Measurements from ENCODE around the gene PRDM15. TPM values are rescaled to one million over a fixed set of nuclear protein-coding genes. Genes with fewer than 3 reads are reported as not detected.

The PRDM15 gene
- total RNA-seq, 1 experiment from 2014 or later, result 11.2 TPM

GRCh38 chr21:41850085-41850484 is 29.1 kb downstream of the PRDM15 start:
- no TSS peak for BruUV-seq (replicated peaks)
- no peaks in the 10 kb centered on the region for H3K27me3 ChIP-seq (ENCODE audit: control insufficient read depth, insufficient read depth, low read length)
- intact Hi-C loops (cut with micrococcal nuclease; ENCODE audit: unreplicated experiment) (no loop called here), in situ Hi-C loops (cut with HindIII; ENCODE audit: low pct_unique_long_range_greater_than_20kb, low sequenced_read_pairs) (no loop called here)
- ChIA-PET CTCF (no interaction called here), POLR2A (no interaction called here)
- no peak for ATAC-seq
- no peaks in the 10 kb centered on the region; the same call in 1 of the 2 replicates for H3K36me3 ChIP-seq (ENCODE audit: control insufficient read depth, insufficient read depth, low read length)
- no peak overlapping the region for H3K4me3 ChIP-seq (ENCODE audit: low read depth in 2 of 2, low read length in 2 of 2)
- DNase-seq (ENCODE audit: low read depth, low spot score), result no peak
- no peaks in the 10 kb centered on the region for H3K9me3 ChIP-seq (ENCODE audit: control insufficient read depth, insufficient read depth, low read depth, low read length)
- H3K27ac ChIP-seq (ENCODE audit: low read length), result no peak overlapping the region
- H3K4me1 ChIP-seq (ENCODE audit: control insufficient read depth, insufficient read depth, low read length), result peaks cover 2% of the 10 kb centered on the region; the same call in 1 of the 2 replicates
- TF ChIP-seq, protein P1, sequence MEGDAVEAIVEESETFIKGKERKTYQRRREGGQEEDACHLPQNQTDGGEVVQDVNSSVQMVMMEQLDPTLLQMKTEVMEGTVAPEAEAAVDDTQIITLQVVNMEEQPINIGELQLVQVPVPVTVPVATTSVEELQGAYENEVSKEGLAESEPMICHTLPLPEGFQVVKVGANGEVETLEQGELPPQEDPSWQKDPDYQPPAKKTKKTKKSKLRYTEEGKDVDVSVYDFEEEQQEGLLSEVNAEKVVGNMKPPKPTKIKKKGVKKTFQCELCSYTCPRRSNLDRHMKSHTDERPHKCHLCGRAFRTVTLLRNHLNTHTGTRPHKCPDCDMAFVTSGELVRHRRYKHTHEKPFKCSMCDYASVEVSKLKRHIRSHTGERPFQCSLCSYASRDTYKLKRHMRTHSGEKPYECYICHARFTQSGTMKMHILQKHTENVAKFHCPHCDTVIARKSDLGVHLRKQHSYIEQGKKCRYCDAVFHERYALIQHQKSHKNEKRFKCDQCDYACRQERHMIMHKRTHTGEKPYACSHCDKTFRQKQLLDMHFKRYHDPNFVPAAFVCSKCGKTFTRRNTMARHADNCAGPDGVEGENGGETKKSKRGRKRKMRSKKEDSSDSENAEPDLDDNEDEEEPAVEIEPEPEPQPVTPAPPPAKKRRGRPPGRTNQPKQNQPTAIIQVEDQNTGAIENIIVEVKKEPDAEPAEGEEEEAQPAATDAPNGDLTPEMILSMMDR (IDR thresholded peaks at IDR 0.05), result no peak
- TF ChIP-seq SIN3A (IDR thresholded peaks at IDR 0.05; ENCODE audit: borderline replicate concordance, insufficient read depth, low read depth, low read length) (no peak), POLR2AphosphoS5 (IDR thresholded peaks at IDR 0.05; ENCODE audit: low read depth, low read length) (no peak), TCF7L2 (IDR thresholded peaks at IDR 0.05; ENCODE audit: low read depth, low read length) (no peak)
- TF ChIP-seq, protein P2, sequence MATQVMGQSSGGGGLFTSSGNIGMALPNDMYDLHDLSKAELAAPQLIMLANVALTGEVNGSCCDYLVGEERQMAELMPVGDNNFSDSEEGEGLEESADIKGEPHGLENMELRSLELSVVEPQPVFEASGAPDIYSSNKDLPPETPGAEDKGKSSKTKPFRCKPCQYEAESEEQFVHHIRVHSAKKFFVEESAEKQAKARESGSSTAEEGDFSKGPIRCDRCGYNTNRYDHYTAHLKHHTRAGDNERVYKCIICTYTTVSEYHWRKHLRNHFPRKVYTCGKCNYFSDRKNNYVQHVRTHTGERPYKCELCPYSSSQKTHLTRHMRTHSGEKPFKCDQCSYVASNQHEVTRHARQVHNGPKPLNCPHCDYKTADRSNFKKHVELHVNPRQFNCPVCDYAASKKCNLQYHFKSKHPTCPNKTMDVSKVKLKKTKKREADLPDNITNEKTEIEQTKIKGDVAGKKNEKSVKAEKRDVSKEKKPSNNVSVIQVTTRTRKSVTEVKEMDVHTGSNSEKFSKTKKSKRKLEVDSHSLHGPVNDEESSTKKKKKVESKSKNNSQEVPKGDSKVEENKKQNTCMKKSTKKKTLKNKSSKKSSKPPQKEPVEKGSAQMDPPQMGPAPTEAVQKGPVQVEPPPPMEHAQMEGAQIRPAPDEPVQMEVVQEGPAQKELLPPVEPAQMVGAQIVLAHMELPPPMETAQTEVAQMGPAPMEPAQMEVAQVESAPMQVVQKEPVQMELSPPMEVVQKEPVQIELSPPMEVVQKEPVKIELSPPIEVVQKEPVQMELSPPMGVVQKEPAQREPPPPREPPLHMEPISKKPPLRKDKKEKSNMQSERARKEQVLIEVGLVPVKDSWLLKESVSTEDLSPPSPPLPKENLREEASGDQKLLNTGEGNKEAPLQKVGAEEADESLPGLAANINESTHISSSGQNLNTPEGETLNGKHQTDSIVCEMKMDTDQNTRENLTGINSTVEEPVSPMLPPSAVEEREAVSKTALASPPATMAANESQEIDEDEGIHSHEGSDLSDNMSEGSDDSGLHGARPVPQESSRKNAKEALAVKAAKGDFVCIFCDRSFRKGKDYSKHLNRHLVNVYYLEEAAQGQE (IDR thresholded peaks at IDR 0.05; ENCODE audit: insufficient read depth in 1 of 2, low read depth in 2 of 2, low read length in 1 of 2), result no peak

DNA sequence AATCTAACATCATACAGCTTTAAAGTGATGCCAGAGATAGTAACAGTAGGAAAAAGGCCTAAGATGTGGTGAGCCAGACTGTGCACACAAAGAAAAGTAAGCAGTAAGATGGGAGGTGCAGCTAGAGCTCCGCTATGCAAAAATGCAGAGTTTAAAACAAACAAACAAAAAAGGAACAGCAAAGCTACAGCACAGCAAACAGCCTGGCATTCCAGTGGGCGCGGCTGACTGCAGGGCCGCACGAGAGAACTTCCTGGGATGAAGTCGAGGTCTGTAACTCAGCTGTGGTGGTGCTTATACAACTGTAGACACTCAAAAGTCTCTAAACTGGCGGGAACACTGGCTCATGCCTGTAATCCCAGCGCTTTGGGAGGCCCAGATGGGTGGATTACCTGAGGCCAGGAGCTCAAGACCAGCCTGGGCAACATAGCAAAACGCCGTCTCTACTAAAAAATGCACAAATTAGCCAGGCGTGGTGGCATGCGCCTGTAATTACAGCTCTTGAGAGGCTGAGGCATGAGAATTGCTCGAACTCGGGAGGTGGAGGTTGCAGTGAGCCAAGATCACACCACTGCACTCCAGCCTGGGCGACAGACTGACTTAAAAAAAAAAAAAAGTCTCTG is 30.1 kb downstream of the PRDM15 start:
- DNase-seq (ENCODE audit: low read depth, low spot score), result no peak
- Histone ChIP-seq H3K27ac (ENCODE audit: low read length) (no peak overlapping the region), H3K4me3 (ENCODE audit: low read depth in 2 of 2, low read length in 2 of 2) (no peak overlapping the region), H3K9me3 (ENCODE audit: control insufficient read depth, insufficient read depth, low read depth, low read length) (no peaks in the 10 kb centered on the region), H3K36me3 (ENCODE audit: control insufficient read depth, insufficient read depth, low read length) (no peaks in the 10 kb centered on the region; the same call in 1 of the 2 replicates), H3K27me3 (ENCODE audit: control insufficient read depth, insufficient read depth, low read length) (no peaks in the 10 kb centered on the region), H3K4me1 (ENCODE audit: control insufficient read depth, insufficient read depth, low read length) (peaks cover 2% of the 10 kb centered on the region; the same call in 1 of the 2 replicates)
- BruUV-seq (replicated peaks), result no TSS peak
- CTCF ChIA-PET, result interaction anchor here (0.6 kb wide), 1 partner anchor 236 kb away, joined by 3 read pairs; no protein-coding TSS in a partner anchor
- ATAC-seq, result no peak
- intact Hi-C loops (cut with micrococcal nuclease; ENCODE audit: unreplicated experiment) (no loop called here), in situ Hi-C loops (cut with HindIII; ENCODE audit: low pct_unique_long_range_greater_than_20kb, low sequenced_read_pairs) (no loop called here)
- POLR2A ChIA-PET, result no interaction called here
- TF ChIP-seq POLR2AphosphoS5 (IDR thresholded peaks at IDR 0.05; ENCODE audit: low read depth, low read length) (no peak), SIN3A (IDR thresholded peaks at IDR 0.05; ENCODE audit: borderline replicate concordance, insufficient read depth, low read depth, low read length) (no peak), TCF7L2 (IDR thresholded peaks at IDR 0.05; ENCODE audit: low read depth, low read length) (no peak)
- TF ChIP-seq, protein P2 (IDR thresholded peaks at IDR 0.05; ENCODE audit: insufficient read depth in 1 of 2, low read depth in 2 of 2, low read length in 1 of 2), result no peak
- TF ChIP-seq, protein P1 (IDR thresholded peaks at IDR 0.05), result no peak
